T1000 (cell line): Measurements from ENCODE around the gene PCK1.

Source experiments
- DNase-seq: peaks from one replicate; lab custom pipeline; 2025; ENCODE audit warnings: mixed read lengths; lab: John Stamatoyannopoulos, UW

Gene PCK1

GRCh38 chr20:57576617-57577550 is 16.0 kb downstream of the PCK1 start:
- no peak for DNase-seq

GRCh38 chr20:57577679-57578475 is 17.0 kb downstream of the PCK1 start:
- DNase-seq: no peak

- DNase-seq: no peak
Observed at GRCh38 chr20:57578476-57579165, 17.7 kb downstream of the PCK1 start.

GRCh38 chr20:57579331-57579897 is 18.5 kb downstream of the PCK1 start:
- no peak for DNase-seq

DNA sequence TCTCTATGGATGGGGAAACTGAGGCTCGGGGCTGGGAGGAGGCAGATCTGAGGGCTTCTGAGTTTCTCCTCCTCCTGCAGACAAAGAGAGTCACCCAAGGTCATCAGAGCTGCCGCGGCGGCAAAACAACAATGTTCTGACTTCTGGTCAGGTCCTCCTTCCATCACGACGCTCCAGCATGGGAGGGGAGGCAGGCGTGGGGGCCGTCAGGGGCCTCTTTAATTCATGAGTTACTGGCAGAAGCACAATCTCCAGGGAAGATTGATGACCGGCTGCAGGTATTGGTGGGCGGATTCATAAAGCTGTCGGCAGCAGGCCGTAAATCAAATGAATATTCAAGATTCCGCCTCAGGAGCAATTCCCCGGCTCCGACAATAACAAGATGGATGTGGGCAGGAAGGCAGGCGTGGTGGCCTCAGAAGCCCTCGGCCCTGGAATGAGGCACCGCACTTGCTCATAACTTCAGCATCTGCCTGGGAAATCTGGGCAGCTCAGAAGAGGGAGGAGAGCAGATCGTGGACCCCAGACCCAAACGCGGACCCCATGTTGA is 19.1 kb downstream of the PCK1 start:
- no peak for DNase-seq

GRCh38 chr20:57580478-57581201 is 19.7 kb downstream of the PCK1 start:
- no peak for DNase-seq

DNA sequence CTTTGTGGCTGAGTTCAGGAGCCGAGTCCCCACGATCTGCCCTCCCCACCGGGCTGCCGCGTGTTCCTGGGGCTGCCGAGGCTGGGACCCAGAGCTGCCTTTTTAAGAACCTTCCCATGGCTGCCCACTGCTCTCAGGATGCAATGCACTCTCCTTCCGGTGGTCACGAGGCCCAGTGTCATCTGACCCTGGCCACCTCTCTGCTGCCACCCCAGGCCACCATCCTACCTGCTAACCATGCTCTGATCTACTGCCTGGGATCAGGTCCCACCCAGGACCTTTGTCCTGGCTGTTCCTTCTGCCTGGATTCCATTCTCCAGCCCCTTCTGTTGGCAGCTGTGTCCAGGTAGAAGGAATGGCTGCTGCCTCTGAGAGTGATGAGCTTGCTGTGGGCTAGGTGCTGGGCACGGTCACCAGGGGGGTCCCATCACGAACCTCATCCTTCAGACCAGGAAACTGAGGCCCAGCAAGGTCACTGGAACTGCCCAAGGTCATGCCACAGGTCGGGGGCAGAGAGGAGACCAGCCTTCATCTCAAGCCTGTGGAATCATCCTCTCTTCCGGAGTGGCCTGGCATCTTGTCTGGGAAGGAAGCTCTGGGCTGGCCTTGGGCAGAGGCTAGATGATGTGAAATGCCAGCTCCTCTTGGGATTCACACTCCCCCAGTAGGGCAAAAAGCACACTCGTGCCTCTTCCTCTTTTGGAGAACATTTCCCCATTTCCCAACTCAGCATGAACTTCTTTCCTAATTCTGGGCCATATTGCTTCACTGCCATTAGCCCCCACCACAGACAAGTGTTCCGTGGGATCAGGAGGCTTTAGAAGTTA is 20.5 kb downstream of the PCK1 start:
- no peak for DNase-seq

GRCh38 chr20:57582029-57582378 is 21.1 kb downstream of the PCK1 start:
- DNase-seq: no peak

DNA sequence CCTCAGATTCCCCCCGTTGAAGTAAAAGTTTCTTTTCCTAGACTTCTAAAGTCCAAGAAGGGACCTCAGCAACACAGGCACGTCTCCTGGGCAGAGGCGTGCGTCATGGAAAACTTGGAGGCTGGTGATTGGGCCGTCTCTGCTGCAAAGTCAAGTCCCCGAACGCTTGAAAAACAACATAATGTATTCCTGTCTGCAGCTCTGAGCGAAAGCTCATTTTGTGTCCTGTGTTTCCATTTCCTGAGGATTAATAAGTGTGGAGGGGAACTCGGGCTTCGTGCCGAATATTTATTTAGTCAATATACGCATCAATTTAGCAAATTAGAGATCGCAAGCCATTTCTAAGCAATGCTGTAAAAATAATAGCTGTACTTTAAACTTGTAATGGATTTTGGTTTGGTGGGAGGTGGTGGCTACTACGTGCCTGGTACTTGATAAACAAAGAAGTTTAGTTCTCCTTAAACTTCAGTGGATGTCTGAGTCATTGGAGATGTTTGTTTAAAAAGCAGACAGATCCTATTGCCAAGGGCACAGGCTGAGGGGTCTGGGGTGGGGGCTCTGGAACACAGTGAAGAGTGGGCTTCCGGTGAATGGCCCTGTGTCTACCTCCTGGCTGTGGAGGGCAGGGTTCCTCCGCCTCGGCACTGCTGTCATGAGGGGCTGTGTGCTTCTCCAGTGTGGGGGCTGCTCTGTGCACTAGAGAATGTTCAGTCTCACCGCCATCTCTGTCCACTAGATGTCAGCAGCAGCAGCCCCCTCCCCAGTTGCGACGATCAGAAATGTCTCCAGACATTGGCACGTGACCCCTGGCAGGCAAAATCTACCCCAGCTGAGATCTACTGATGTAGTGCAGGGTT is 21.8 kb downstream of the PCK1 start:
- DNase-seq: no peak

- no peak for DNase-seq
Observed at GRCh38 chr20:57583289-57584257, 22.7 kb downstream of the PCK1 start.

GRCh38 chr20:57584768-57585461 is 24.0 kb downstream of the PCK1 start:
- no peak for DNase-seq

DNA sequence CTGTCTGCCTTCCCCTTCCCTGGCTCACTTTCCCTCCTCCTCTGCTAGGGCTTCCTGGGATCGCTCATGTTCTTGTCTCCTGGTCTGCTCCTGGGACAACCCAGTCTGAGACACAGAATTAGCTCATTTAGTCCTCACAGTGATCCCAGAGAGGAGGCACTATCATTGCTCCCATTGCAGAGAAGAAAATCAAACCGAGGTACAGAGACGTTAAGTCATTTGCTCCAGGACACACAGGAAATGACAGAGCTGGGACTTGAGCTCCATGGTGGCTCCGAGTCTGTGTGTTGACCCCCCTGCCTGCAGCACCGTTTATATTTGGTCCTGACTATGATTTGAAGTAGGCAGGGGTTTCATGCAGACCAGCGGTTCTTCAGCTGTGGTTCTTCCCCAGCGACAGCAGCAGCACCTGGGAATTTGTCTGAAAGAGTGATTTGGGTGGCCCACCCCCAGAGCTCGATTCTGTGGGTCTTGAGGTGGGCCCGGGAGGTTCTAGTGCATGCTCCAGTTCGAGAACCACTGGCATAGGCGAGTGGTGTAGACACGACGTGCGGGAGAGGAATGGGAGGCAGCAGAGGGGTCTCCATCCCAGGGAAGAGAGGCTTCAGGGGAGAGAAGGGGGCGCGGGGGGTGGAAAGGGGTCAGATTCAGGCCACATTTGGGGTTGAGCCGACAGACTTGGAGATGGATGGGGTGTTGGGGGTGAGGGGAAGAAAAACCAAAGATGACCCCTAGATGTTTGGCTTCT is 24.7 kb downstream of the PCK1 start:
- no peak for DNase-seq

- no peak for DNase-seq
Observed at GRCh38 chr20:57586370-57586793, 25.5 kb downstream of the PCK1 start.

DNA sequence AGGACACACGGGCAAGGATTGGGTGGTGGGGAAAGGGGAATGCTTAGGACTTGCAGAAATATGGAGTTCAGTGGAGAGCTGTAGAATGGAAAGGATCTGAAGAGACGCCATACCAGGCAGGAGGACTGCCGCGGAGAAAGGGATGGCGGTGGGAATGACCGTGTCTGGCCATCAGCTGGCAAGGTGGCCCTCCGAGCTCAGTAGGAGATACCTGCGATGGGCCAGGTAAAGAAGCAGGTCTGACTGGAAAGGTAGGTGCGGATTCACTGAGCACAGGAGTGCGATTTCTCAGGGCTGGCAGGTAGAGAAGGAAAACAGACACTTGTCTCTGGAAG is 26.0 kb downstream of the PCK1 start:
- DNase-seq: no peak

- no peak for DNase-seq
Observed at GRCh38 chr20:57587278-57587988, 26.5 kb downstream of the PCK1 start.

- no peak for DNase-seq
Observed at GRCh38 chr20:57587989-57588377, 27.1 kb downstream of the PCK1 start.
